Measurements from ENCODE around the gene CDK11B.
A peak's percentile ranks its signal among the peaks of the same experiment; 100 is the strongest.
"Not testable (repeated sequence)": the region's sequence is repeated elsewhere in the genome, so short reads cannot be mapped to it uniquely, and the experiment has no call there.

Gene CDK11B

GRCh38 chr1:1700067-1700466, 41.3 kb upstream of the CDK11B start:
- not testable (repeated sequence) for H3K27me3 ChIP-seq (ENCODE audit: low read depth, low read length); H3K36me3 ChIP-seq (replicated peaks; ENCODE audit: low read depth, low read length); H2AFZ ChIP-seq (ENCODE audit: low read depth, low read length)

DNA sequence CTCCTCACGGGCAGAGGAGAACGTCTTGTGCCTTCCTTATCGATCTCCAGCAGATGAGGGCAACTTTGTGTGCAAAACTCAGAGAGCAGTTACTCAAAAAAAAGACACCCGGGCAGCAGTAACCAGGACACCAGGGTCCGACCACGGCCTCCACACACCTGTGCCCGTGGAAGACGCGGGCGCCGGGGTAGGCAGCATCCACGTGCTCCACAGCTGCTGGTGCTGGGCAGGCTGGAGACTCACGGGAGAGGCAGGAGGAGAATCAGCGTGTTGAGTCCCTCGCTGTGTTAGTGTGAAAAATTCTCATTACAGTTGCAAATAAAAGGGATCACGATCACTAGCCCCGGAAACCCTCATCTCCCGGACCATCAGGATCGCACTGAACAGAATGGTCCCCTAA, 40.3 kb upstream of the CDK11B start:
- H3K9me3 ChIP-seq (ENCODE audit: insufficient read depth, low read length); H3K4me3 ChIP-seq (ENCODE audit: low read length): not testable (repeated sequence)

More at GRCh38 chr1:1700067-1700466, 41.3 kb upstream of the CDK11B start:
- H3K4me3 ChIP-seq (ENCODE audit: low read length); H3K4me1 ChIP-seq (ENCODE audit: low read length); H3K9me3 ChIP-seq (ENCODE audit: insufficient read depth, low read length); H3K79me2 ChIP-seq (ENCODE audit: low read length); H4K20me1 ChIP-seq (ENCODE audit: insufficient read depth, low read length); H3K27ac ChIP-seq (ENCODE audit: low read length); H3K9ac ChIP-seq (ENCODE audit: low read length); H3K4me2 ChIP-seq (ENCODE audit: low read length): not testable (repeated sequence)

GRCh38 chr1:1697358-1698183, 38.8 kb upstream of the CDK11B start:
- H3K9ac ChIP-seq (ENCODE audit: low read length); H3K4me2 ChIP-seq (ENCODE audit: low read length); H3K79me2 ChIP-seq (ENCODE audit: low read length); H4K20me1 ChIP-seq (ENCODE audit: insufficient read depth, low read length); H3K36me3 ChIP-seq (replicated peaks; ENCODE audit: low read depth, low read length); H3K4me1 ChIP-seq (ENCODE audit: low read length); H3K9me3 ChIP-seq (ENCODE audit: insufficient read depth, low read length); H3K4me3 ChIP-seq (ENCODE audit: low read length); H3K27me3 ChIP-seq (ENCODE audit: low read depth, low read length); H3K27ac ChIP-seq (ENCODE audit: low read length); H2AFZ ChIP-seq (ENCODE audit: low read depth, low read length): not testable (repeated sequence)

More for the DNA sequence above, 40.3 kb upstream of the CDK11B start:
- H3K36me3 ChIP-seq (replicated peaks; ENCODE audit: low read depth, low read length); H4K20me1 ChIP-seq (ENCODE audit: insufficient read depth, low read length); H3K9ac ChIP-seq (ENCODE audit: low read length); H2AFZ ChIP-seq (ENCODE audit: low read depth, low read length); H3K79me2 ChIP-seq (ENCODE audit: low read length); H3K27ac ChIP-seq (ENCODE audit: low read length); H3K4me2 ChIP-seq (ENCODE audit: low read length); H3K27me3 ChIP-seq (ENCODE audit: low read depth, low read length); H3K4me1 ChIP-seq (ENCODE audit: low read length): not testable (repeated sequence)

GRCh38 chr1:1696431-1697357, 37.9 kb upstream of the CDK11B start:
- H3K27me3 ChIP-seq (ENCODE audit: low read depth, low read length); H4K20me1 ChIP-seq (ENCODE audit: insufficient read depth, low read length): not testable (repeated sequence)

GRCh38 chr1:1692714-1693647, 34.2 kb upstream of the CDK11B start, which contains the start of gene SLC35E2B:
Gene SLC35E2B, minus strand, starts transcription at chr1:1692795. Its CDS starts 16,096 bp downstream, at chr1:1676699.
- Histone ChIP-seq H3K27ac (ENCODE audit: low read length) (peak within 1 kb of the TSS; percentile 75), H3K4me2 (ENCODE audit: low read length) (peak within 1 kb of the TSS; percentile 39), H3K9ac (ENCODE audit: low read length) (peak within 1 kb of the TSS; percentile 59), H3K4me3 (ENCODE audit: low read length) (peak within 1 kb of the TSS; percentile 69)
- not testable (repeated sequence) for H3K27me3 ChIP-seq (ENCODE audit: low read depth, low read length); H4K20me1 ChIP-seq (ENCODE audit: insufficient read depth, low read length); H2AFZ ChIP-seq (ENCODE audit: low read depth, low read length); H3K79me2 ChIP-seq (ENCODE audit: low read length); H3K4me1 ChIP-seq (ENCODE audit: low read length); H3K36me3 ChIP-seq (replicated peaks; ENCODE audit: low read depth, low read length); H3K9me3 ChIP-seq (ENCODE audit: insufficient read depth, low read length)

More at GRCh38 chr1:1696431-1697357, 37.9 kb upstream of the CDK11B start:
- H3K4me3 ChIP-seq (ENCODE audit: low read length); H3K36me3 ChIP-seq (replicated peaks; ENCODE audit: low read depth, low read length); H2AFZ ChIP-seq (ENCODE audit: low read depth, low read length); H3K4me2 ChIP-seq (ENCODE audit: low read length); H3K79me2 ChIP-seq (ENCODE audit: low read length); H3K4me1 ChIP-seq (ENCODE audit: low read length); H3K9me3 ChIP-seq (ENCODE audit: insufficient read depth, low read length); H3K27ac ChIP-seq (ENCODE audit: low read length); H3K9ac ChIP-seq (ENCODE audit: low read length): not testable (repeated sequence)

DNA sequence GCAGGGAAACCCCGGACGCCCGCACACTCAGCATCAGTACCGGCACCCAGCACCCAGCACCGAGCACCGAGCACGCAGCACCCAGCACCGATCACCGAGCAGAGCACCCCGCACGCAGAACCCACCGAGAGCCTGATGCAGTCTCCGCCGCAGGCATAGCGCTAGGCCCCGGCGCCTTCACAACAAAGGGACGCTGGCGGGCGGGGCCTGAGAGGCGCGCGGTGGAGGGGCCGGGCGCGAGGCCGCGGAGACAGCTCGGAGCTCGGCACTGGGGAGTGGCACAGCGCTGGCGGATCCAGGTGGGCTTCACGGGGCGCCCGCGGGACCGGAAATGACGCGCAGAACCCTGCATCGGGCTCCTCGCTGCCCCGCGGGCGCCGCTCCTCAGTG, 33.5 kb upstream of the CDK11B start:
- peak overlapping the region; percentile 69 for H3K4me3 ChIP-seq (ENCODE audit: low read length)
- H4K20me1 ChIP-seq (ENCODE audit: insufficient read depth, low read length); H3K9me3 ChIP-seq (ENCODE audit: insufficient read depth, low read length); H3K27me3 ChIP-seq (ENCODE audit: low read depth, low read length); H3K4me1 ChIP-seq (ENCODE audit: low read length); H2AFZ ChIP-seq (ENCODE audit: low read depth, low read length); H3K36me3 ChIP-seq (replicated peaks; ENCODE audit: low read depth, low read length): not testable (repeated sequence)
- peak overlapping the region; percentile 59 for H3K9ac ChIP-seq (ENCODE audit: low read length)
- peak overlapping the region; percentile 75 for H3K27ac ChIP-seq (ENCODE audit: low read length)
- H3K79me2 ChIP-seq (ENCODE audit: low read length), result peaks cover 12% of the 10 kb centered on the region
- peak overlapping the region; percentile 39; the same call in 1 of the 2 replicates for H3K4me2 ChIP-seq (ENCODE audit: low read length)

- H3K4me3 ChIP-seq (ENCODE audit: low read length), result peak overlapping the region; percentile 55; the same call in 1 of the 2 replicates
Observed at GRCh38 chr1:1691443-1691842, 32.6 kb upstream of the CDK11B start.

GRCh38 chr1:1689526-1689925, 30.7 kb upstream of the CDK11B start:
- H4K20me1 ChIP-seq (ENCODE audit: insufficient read depth, low read length); H3K4me1 ChIP-seq (ENCODE audit: low read length); H3K9me3 ChIP-seq (ENCODE audit: insufficient read depth, low read length): not testable (repeated sequence)

More at GRCh38 chr1:1691443-1691842, 32.6 kb upstream of the CDK11B start:
- not testable (repeated sequence) for H3K27ac ChIP-seq (ENCODE audit: low read length); H4K20me1 ChIP-seq (ENCODE audit: insufficient read depth, low read length); H3K27me3 ChIP-seq (ENCODE audit: low read depth, low read length); H2AFZ ChIP-seq (ENCODE audit: low read depth, low read length); H3K9ac ChIP-seq (ENCODE audit: low read length); H3K36me3 ChIP-seq (replicated peaks; ENCODE audit: low read depth, low read length); H3K4me1 ChIP-seq (ENCODE audit: low read length); H3K9me3 ChIP-seq (ENCODE audit: insufficient read depth, low read length)
- Histone ChIP-seq H3K4me2 (ENCODE audit: low read length) (peak overlapping the region; percentile 39; the same call in 1 of the 2 replicates), H3K79me2 (ENCODE audit: low read length) (peaks cover 19% of the 10 kb centered on the region)

More at GRCh38 chr1:1689526-1689925, 30.7 kb upstream of the CDK11B start:
- not testable (repeated sequence) for H2AFZ ChIP-seq (ENCODE audit: low read depth, low read length); H3K9ac ChIP-seq (ENCODE audit: low read length); H3K4me3 ChIP-seq (ENCODE audit: low read length); H3K27me3 ChIP-seq (ENCODE audit: low read depth, low read length); H3K36me3 ChIP-seq (replicated peaks; ENCODE audit: low read depth, low read length); H3K4me2 ChIP-seq (ENCODE audit: low read length); H3K27ac ChIP-seq (ENCODE audit: low read length)
- peaks cover 31% of the 10 kb centered on the region for H3K79me2 ChIP-seq (ENCODE audit: low read length)
